GM21423 (cell line): ENCODE results near the gene DPP6.

Experiments
- ATAC-seq: cut with Tn5 transposase; IDR thresholded peaks from one replicate; pipeline ENCODE4 v1.9.1; 2021; ENCODE audit warnings: mild to moderate bottlenecking, moderate library complexity; ENCODE audit not compliant: unreplicated experiment

DPP6 gene

GRCh38 chr7:154217688-154218340, 165.6 kb downstream of the DPP6 start:
- no peak for ATAC-seq

DNA sequence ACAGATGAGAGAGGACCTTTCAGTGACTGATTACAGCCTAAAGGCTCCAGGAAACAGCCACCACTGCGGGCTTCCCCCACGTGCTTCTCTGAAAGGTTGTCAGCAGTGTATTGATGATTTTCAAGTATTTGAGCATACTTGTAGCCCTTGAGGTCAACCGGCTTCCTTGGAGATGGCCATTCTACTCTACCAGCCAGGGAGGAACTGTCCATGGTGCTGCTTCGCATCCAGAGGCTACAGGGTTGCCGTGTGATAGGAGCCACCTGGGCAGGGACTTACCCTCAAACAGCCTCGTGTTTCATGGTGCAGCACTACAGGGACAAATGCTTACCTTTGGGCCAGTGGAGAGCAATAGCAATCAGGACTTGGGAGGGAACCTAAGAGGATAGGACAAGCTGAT, 179.5 kb downstream of the DPP6 start:
- ATAC-seq, result no peak

DNA sequence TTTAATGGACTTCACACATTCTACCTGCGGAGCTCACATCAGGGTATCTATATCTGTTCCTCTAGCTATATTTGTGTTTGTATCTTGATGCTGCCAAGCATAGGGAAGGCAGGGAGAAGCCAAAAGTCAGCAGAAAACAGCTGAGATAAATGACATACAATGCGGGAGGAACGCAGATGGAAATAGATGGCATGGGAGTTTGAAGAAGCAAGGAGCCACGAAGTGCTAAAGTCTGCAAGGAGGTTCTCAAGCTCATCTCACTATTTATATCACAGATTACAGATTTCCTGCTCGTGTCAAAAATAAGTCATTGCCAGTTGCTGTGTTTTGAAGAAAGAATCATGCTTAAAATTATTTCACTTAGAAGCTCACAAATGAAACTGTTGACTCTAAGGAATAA, 180.5 kb downstream of the DPP6 start:
- ATAC-seq, result no peak

GRCh38 chr7:154241988-154242387, 189.8 kb downstream of the DPP6 start:
- ATAC-seq, result no peak

DNA sequence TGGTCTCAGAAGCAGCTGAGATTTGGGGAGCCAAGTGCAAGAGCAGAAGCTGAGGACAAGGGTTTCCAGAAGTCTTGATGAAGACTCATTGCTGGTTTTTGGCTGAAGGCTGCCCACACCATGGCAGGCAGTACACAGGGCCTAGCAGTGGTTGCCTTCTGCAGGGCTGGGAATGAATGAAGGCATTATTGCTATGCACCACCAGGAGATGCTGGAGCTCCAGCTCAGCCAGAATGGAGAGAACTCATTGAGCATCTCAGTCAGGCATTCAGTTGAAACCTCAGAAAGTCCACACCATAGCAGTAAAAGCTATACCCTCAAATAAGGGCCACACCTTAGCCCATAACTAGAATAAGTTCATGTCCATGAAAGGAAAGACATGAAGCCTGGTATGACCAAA, 190.5 kb downstream of the DPP6 start:
- ATAC-seq, result no peak

DNA sequence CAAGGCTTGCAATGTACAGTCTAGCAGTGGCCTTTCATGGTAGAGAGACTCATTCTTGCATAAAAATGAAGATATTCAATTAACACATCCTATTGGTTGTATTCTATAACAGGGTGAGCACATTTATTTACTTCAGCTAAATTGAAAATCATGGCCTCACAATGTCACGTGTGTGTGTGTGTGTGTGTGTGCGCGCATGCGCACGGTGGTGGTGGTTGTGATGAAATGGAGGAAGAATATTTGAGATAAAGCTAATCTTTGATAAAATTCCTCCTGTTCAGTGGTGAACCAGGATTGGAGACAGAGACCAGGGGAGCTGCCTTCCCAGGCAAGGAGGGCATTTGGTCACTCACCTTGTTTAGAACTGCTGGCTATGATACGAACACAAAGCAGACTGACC, 199.8 kb downstream of the DPP6 start:
- ATAC-seq, result no peak

- no peak for ATAC-seq
These were observed 201.6 kb downstream of the DPP6 start for GRCh38 chr7:154253810-154254209.

DNA sequence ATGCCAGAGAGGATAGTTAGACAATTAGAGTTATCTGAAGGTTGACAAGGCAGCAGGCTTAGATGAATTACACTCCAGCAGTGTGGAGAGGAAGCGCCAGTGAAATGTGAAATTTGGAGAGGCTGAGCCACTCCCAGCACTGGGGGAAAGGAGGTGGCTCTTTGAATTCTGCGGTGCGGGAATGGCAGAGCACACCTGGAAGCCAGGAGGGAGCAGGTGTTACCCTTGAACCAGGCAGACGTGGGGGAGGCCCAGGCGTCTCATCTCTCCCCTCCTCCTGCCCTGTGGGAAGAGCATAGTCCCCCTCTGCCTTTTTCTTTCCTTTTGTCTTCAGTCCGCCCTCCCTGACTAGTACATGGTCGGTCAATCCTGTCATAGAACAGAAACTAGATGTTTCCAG, 203.1 kb downstream of the DPP6 start:
- no peak for ATAC-seq

DNA sequence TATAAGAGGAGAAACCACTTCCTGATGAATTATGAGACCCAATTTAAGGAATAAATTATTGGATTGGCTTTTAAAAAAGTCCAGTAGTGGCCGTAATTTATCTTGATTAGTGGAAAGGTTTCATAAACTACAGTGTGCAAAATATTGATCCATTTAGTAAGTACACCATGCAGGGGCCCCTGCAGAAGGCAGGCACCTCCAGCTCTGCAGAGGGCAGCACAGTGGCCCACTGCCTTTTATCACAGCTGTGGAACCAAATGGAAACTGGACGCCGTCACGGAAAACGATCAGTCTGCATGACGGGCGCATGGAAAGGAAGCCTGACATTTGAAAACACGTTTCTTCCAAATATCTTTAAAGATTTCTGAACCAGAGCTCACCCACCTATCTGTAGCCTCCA, 204.0 kb downstream of the DPP6 start:
- no peak for ATAC-seq

DNA sequence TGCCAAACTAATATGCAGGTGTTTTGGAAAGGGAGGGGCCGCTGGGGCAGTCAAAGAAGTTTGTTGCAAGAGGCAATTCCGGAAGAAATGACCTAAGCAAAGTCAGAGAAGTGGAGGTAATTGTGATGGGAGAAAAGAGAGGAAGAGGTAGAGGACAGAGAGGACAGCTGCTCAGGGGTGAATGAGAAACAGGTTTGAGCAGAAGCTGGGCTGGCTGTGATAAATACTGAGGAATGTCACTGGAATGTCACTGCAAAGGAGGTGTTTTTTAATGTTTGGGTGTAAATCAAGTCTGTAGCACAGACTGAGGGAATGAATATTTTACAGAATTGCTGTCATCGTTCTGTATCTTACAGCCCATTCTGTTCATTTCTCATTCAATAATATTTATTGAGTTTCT, 207.2 kb downstream of the DPP6 start:
- no peak for ATAC-seq

DNA sequence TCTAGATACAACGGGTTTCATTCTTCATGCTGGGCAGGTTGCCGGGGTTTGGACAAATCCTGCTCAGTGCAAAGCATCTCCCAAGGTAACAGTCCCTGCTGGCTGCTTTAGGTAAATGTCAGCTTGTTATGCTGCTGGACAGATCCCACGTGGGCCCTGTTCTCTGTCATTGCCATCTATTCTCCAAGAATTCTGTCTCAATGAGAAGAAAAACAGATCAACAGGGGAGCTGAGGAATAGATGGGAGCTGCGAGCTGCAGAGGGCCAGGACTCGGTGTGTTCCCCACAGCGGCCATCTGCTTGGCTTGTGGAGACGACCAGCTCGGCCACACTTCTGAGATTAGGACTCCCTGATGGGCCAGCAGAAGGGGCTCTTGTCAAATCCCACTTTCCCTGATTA, 235.2 kb downstream of the DPP6 start:
- ATAC-seq, result no peak

DNA sequence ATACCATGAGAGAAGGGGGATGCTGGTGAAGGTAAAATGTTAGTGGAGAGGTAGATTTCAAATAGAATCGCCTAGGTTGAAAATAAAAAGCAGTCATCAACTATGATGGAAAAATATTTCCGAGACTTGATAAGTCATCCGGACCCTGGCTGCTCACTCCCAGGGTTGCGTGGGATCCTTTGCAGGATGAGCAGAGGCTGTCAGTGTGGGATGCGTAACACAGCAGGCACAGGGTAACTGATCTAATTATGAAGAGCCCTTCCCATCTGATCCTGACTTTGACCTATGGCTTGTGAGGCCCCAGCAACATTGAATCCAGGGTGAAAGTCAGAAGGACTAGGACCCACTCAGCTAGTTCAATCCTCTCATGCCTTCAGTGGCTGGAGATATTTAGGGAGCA, 236.9 kb downstream of the DPP6 start:
- ATAC-seq, result no peak

DNA sequence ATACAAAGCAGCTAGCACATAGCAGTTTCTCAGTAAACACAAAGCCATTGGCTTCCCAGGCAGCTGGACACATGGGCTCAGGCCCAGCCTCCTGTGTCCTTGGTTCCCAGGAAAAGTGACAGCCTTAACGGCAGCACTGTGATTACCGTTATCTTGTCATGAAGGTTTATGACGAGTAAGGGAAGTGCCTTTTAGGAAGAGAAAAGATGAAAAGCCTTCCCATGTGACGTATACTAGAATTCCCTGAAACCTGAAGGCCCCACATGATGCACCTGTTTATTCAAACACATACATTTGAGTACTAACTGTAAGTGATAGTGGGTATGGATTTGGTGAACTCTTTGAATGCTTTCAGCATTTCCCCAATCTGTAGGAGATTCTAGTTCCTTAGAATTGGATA, 244.2 kb downstream of the DPP6 start:
- no peak for ATAC-seq

DNA sequence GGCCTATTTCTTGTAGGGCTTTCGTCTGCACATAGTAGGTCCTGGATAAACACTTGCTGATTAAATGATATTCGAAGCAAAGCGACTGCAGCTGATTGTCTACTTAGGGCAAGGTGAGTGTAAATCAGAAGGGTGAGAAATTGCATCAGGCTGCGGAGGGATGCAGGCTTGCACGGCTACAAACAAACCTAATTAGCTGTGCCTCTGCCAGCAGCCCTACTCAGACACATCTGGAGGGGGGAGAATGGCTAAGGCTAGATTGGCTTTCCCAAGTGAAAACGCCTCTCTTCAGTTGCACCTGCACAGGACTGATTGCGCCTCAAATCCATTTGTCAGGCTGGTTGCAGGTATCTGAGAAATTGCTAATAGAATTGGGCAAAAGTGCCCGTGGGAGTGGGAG, 247.5 kb downstream of the DPP6 start:
- no peak for ATAC-seq

DNA sequence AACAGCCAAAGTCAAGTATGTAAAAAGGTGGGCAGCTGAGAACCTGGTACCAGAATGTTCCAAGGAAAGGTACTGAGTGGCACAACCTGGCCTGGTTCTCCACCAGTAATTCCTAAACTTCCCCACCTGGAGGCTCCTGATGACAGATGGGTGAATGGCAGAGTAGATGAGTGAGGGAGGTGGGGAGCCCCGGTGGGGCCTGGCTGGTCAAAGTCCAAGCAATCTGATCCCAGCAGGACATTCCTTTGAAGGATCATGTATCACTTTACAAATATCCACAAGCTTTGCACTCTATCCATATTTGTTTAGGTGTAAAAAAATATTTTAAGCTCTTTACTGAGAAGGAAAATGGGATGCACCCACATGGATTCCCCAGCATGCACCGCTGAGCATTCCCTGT, 250.2 kb downstream of the DPP6 start:
- ATAC-seq, result no peak

- ATAC-seq, result no peak
These were observed 252.0 kb downstream of the DPP6 start for GRCh38 chr7:154304231-154304630.

- ATAC-seq, result no peak
These were observed 252.8 kb downstream of the DPP6 start for GRCh38 chr7:154304740-154305700.

DNA sequence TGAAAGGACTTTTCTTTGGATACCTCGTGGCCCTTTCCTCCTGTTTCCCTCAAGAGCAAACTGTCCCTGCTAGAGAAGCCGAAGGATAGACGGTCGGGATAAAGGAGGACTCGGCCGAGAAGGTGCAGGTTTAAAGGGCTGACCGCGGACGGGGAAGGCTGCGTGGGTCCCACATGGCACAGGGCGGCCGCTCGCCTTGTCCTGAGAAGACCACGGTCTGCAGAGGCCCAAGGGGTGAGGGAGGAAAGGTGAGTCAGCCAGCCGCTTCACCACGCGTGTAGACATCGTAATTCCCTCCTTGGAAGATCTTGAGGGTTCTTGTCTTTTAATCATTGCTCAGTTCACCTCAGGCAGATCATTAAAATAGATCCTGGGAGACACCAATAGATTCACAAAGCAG, 253.8 kb downstream of the DPP6 start:
- ATAC-seq, result no peak

DNA sequence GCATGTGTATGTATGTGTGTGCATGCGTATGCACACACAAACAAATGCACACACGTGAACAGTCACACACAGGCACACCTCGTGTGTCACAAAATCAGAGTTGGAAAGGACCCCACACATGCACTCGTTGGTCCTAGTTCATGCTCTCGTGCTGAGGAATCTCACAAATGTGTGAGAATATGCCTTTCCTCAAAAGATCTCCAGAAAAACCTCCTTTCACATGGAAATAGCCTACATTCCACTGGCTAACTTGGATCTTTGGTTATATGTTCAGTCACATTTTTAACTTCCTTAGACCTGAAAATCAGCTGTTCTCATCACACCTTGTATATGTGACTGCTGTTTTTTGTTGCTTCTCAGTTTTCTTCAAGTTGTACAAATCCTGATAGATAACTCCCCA, 256.7 kb downstream of the DPP6 start:
- no peak for ATAC-seq

DNA sequence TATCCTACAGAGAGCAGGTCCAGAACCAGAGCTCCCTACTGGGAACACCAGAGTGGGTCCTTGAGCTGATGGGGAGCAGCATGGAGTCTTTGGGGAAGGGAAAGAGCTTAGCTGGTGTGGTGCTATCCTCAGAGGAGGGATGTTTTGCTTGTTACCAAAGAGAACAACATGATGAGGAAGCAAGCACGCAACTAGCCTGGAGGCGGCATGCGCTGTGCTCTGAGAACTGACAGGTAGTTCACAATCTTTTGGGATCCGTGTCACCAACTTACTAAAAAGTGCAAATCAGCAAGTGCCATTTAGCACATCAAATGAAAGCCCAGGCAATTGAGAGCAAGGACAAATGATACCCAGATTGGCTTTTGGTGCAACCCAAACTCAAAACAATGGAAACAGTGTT, 257.9 kb downstream of the DPP6 start:
- no peak for ATAC-seq

- ATAC-seq, result no peak
These were observed 272.0 kb downstream of the DPP6 start for GRCh38 chr7:154324196-154324595.

GRCh38 chr7:154326421-154326820, 274.2 kb downstream of the DPP6 start:
- ATAC-seq, result no peak
